Activated CD8-positive, alpha-beta memory T cell treated with anti-CD3 and anti-CD28 coated beads for 24 hours (primary cell): ENCODE results near the gene EPHA8.

Source experiments
- DNase-seq: peaks from one replicate; pipeline ENCODE4 v3.0.0-alpha.2; 2020

EPHA8 gene

DNA sequence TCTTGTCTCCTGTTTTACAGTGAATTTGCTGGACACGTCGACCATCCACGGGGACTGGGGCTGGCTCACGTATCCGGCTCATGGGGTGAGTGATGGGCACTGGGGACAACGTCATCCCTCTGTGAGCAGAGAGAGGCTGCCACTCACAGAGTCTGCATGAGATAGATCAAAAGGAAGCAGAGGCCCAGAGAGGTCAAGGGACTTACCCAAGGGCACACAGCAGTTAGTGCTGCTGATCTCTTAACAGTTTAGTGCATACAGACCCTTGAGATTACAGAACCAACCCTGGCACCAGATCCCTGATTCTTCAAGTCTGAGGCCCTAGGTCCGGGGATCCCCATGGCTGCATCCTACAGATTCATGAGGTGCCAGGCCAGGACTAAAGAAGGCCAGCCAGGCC is 6.0 kb downstream of the EPHA8 start:
- DNase-seq, result no peak

DNA sequence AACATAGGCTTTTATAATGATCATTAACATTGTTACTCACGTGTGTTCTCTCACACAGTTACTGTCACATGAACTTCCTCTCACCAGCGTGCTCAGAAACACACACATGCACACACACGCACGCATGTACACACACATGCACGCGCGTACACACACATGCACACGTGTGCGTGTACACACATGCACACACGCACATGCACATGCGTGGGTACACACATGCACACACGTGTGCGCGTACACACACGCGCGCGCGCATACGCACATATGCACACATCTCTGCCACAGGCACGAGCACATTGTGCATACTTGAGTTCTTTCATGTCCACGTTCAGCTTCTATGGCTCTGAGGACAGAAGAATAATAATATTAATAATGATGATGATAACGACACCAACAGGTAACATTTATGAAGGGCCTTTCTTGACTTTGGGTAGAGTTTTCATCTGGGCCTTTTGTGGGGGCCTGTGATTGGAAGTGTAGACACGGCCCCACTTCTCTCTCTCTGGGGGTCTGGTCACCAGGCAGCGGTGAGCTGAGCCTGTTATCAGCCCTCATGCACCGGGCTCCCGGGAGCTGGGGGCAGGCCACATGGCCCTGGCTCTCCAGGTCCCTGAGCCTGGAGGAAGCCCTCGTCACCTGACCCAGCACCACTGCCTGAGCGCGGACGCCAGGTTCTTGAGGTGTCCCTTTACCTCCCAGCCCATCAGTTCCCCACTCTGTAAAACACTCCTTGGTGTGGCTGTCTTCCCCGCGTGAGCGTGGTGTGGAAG is 7.0 kb downstream of the EPHA8 start:
- DNase-seq, result no peak

DNA sequence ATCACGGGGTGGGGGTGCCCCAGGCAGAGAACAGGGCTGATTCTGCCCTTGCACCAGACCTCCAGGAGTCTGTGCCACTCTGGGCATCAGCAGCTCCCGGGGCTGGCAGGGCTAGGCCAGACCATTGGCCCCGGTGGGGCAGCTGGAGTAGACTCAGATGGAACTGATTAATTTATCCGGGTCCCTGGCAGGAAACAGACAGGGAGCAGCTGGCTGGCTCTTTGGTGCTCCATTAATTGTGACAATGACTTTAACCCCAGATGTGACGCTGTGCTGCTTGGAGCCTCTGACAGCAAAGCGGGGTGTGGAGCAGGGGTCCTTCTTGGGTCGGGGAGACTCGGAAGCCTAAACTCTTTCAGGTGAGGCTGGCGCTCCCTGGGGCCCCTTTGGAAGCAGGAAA is 9.5 kb downstream of the EPHA8 start:
- no peak for DNase-seq

DNA sequence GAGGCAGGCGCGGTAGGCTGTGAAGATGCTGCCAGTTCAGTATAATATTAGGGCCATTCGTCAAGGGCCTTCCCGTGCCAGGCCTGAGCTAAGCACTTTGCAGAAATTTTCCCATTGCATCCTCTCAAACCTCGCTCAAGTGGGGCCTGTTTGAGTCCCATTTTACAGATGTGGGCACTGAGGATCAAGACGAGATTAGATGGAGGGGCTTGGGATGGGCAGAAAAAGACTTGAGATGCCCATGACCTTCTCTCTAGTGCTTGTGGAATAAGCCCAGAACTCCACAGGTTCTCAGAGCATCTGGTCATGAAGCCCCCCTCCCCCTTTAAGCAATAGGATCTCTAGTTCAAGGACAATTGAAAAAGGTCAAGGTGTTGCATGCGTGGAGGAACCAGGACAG is 9.9 kb downstream of the EPHA8 start:
- no peak for DNase-seq

DNA sequence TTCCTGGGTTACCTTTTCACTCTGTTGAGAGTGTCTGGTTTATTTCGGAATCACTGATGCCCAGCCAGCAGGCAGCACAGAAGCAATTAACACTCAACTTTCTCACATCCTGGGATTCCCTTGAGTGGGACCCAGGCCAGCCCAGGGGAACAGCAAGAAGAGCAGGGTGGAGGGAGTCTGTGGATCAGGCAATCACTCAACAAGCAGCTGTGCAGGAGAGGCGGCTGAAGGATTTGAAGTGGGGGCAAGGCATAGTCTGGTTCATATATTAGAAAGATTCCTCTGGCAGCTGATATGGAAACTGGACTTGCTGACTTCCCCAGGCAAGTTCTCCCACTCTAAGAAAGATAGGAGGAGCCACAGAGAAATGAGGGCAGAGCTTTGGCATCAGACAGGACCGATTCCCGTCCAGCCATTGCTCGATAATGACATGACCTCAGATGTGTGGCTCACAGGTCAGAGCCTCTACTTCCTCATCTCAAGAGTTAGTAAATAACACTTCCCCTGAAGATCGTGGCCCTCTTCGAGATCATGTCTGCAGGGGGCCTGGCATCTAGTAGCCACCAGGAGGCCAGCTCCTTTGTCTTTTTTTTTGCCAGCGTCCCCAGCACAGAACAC is 12.4 kb downstream of the EPHA8 start:
- no peak for DNase-seq

DNA sequence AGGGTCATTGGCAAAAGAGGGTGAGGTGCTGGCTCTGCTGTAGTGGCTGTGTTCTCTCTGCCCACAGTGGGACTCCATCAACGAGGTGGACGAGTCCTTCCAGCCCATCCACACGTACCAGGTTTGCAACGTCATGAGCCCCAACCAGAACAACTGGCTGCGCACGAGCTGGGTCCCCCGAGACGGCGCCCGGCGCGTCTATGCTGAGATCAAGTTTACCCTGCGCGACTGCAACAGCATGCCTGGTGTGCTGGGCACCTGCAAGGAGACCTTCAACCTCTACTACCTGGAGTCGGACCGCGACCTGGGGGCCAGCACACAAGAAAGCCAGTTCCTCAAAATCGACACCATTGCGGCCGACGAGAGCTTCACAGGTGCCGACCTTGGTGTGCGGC is 12.9 kb downstream of the EPHA8 start:
- no peak for DNase-seq

DNA sequence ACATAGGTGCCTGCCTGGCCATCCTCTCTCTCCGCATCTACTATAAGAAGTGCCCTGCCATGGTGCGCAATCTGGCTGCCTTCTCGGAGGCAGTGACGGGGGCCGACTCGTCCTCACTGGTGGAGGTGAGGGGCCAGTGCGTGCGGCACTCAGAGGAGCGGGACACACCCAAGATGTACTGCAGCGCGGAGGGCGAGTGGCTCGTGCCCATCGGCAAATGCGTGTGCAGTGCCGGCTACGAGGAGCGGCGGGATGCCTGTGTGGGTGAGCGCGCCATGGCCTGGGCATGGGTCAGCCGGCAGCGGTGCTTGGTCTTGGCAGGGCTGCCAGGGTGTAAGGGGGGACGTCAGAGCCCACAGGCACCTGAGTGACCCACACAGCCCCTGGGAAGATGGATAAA is 13.3 kb downstream of the EPHA8 start:
- DNase-seq, result no peak

DNA sequence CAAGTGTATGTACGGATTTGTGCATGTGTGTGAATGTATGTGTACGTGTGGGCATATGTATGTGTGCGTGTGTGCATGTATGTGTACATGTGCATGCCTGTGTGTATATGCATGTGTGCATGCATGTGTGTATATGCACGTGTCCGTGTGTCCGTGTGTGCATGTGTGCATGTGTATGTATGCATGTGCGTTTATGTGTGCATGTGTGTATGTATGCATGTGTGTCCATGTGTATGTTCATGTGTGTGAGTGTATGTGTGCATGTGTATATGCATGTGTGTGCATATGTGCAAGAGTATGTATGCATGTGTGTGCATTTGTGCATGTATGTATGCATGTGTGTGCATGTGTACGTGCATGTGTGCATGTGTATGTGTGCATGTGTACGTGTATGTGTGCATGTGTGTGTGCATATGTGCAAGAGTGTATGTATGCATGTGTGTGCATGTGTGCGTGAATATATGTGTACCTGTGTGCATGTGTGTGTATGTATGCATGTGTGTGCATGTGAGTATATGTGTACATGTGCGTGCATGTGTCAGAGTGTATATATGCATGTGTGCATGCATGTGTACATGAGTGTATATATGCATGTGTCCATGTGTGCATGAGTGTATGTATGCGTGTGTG is 15.6 kb downstream of the EPHA8 start:
- DNase-seq, result no peak

DNA sequence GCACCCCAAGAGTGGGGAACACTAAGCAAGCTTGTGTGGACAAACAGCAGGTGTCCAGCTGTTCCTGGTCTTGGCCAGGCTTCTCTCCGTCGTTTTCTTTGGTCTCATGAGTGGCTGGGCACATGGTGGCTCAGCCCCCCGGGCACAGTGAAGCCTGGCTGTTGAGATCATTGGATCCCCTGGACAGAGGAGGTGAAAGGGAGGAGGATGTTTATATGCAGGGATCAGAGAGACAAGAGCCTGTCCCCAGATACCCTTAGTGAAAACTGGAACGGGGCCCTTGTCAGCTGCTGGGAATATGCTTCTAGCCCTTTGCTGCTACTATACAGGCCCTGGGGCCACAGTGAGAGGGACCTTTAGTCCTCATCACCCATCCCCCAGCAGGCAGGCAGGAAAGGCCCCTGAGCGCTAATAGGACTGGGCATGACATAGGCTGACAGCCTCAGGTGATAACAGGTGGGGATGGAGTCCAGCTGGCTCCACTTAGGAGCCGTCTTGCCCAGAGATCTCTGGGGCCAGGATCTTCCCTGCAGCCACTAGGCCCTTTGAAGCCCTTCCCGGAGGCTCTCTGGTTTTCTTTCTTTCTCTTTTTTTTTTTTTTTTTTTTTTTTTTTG is 16.4 kb downstream of the EPHA8 start:
- no peak for DNase-seq

DNA sequence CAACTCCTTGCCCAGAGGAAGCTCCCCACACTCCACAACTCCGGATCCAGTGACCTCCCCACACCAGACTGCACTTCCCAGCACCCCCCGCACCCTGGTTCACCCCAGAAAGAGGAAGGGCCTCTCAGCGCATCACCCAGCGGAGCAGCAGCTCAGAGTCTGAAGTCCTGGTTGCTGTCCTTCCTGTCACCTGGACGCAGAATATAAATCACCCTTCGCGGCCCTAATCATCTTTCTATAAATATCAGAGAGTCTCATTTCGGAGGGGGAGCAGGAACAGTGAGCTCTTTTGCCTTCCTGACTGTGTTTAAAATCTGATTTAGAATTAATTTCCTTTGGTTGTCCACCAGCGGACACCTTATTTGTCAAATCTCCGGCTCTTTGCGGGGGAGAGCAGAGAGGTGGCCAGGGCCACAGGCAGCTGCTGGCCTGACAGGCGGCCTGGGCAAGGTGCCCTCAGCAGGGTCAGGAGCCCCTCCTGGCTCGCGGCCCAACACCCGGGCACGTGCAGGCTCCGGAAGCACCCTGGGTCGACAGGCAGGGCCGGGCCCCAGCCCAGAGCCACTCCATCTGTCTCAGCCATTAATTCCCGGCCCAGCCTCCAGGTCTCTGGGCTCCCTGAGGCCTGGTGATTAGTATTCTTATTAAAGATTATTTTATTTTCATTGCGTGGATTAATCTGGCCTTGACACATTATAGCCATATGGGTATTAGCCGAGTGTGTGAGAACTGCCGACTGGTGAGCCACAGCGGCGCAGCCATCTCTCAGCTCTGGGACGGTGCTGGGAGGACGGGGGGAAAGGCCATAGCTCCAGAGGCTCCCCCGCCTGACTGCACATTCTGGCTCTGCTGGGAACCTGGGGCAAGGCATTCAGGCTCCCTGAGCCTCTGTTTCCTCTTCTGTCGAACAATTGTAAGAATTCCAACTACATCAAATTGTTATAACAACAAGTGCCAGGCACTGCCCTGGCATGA is 19.7 kb downstream of the EPHA8 start:
- no peak for DNase-seq

DNA sequence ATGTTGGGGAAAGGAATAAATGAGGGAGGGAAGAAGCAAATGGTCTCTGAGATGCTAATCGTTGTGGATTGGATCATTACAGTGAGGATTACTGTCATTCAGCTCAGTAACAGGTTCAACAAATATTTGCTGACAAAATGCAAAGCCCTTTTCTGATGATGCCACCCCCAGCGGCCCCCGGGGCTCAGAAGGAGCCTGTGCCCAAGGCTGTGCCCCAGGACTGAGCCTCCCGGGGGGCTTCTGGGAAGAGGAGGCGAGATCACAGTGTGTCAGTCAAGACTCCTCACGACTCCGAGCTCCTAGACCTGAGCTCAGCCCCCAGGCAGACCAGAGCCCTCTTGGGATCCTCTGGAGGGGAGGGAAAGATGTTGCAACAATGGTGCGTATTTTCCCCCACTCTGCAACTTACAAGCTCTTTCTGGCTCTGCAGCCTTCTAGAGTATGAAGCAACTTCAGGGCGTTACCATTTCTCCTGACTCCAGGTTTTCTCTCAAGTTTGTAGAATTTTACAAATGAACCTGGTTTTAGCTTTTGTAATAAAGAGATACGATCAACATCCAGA is 20.8 kb downstream of the EPHA8 start:
- DNase-seq, result no peak

DNA sequence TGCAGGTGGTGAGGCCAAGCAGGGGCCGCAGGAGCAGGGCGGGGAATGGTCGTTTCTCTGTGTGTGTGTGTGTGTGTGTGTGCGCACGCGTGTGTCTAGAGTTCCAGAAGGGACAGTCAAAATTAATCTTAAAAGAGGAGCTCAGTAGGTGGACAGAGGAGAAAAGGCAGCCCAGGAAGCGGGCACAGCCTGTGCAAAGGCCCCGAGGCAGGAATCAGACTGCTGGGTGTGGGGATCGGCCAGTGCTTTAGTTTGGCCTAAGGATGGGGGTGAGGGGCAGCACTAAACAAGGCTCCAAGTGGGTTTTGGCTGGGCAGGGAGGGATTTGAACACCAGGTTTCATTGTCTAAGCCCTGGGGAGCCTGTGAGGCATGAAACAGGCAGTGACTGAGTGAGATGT is 21.7 kb downstream of the EPHA8 start:
- no peak for DNase-seq

DNA sequence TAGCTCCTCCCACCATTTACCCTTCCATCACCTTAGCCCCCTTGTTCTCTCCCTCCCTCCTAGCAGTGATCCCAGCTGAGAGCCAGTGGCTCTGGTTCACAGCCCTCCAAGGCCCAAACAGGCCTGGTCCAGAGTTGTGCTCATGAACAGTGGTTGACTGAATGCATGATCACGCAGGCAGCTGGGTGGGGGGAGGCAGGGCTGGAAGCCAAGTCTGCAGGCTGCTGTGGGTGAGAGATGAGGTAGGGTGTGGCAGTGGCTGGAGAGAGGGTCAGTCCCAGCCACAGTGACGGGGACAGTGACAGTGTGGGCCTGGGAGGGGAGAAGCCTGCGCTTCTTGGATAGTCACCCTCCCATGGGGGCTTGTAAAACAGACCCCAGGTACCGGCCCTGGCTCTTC is 22.2 kb downstream of the EPHA8 start:
- no peak for DNase-seq

DNA sequence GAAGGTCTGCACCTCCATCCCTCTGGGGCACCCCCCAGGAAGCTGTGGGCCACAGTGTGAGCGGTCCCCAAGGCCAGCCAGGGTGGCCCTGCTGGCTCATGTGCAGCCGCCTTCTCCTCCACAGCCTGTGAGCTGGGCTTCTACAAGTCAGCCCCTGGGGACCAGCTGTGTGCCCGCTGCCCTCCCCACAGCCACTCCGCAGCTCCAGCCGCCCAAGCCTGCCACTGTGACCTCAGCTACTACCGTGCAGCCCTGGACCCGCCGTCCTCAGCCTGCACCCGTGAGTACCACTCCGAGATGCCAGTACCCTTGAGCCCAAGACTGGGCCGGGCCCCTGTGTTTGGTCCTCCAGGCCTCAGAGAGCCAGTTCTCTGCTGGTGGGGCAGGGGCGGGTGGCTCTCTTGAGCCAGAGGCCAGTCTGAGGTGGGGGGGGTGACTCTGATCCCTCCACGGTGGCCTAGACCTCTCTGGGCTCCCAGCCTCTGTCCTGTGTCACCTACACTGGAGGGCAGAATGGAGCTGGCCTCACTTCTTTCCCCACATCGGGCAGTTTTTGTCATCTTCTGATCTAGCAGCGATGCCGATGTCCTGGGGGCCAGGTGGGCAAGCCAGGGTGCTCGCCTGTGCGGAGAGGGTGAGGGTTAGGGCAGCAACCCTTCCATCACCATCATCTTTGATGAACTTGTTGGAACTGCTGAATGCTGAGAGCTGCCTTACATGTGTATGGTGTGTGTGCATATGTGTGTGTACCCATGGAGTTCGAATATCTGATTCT is 23.3 kb downstream of the EPHA8 start:
- DNase-seq, result no peak

DNA sequence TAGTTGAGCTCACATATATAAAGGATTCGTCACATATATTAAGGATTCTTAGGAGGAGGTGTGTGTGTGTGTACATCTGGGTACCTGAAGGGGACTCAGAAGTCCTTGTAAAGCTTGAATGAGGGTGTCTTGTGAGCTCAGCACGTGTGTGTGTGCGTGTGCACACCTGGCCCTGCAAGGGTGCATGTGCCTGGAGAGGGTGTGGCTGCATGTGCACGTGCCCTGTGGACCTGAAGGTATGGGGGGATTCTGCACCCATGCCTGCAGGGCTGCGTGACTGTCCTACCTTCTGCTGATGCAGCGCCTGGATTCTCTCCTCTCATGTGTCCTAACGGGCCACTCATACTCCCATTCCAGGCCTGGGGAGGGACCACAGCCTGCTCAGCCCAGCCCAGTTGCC is 24.0 kb downstream of the EPHA8 start:
- no peak for DNase-seq

DNA sequence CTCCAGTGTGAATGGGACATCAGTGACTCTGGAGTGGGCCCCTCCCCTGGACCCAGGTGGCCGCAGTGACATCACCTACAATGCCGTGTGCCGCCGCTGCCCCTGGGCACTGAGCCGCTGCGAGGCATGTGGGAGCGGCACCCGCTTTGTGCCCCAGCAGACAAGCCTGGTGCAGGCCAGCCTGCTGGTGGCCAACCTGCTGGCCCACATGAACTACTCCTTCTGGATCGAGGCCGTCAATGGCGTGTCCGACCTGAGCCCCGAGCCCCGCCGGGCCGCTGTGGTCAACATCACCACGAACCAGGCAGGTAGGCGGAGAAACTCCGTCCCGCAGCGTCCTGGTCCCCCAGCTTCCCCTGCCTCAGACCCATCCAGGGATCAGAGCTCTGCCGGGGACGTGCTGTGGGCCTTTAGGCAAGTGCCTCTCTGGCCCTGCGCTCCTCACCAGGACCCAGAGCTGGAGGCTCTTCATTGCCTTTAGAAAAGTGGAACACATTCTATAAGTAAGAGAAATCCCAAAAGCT is 25.7 kb downstream of the EPHA8 start:
- no peak for DNase-seq

DNA sequence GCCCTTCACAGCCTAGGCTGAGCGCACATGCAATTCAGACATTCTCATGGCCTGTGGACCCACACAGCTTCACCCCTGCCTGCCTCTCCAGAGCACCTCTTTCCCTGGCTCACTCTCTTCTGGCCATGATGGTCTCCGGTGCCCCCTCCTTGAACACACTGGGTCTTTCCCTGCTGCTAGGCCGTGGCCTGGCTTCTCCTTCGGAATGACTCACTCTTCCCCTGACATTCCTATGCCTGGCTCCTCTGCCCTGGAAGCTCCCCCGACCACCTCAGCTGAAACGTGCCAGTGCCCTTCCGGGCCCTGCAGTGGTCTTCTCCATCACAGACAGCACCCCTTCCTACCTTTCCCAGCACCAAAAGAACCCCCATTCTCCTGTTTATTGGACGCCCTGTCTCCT is 28.3 kb downstream of the EPHA8 start:
- DNase-seq, result no peak

DNA sequence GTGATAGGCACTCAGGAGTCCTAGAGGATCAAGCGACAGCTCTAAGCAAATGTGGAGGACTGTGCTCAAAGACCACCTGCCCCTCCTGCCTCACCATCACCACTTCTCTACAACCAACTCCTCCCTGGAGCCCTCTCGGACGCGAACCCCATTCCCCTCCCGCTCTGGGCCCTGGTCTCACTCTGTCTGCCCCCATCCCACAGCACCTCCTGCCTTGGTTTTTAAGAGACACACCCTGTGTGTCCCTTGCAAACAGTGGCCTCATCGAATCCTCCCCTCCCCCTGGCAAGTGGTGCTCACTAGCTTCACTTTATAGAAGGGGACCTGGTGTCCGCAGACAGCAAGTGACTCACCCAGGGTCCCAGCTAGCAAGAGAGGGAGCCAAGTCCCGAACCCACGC is 28.8 kb downstream of the EPHA8 start:
- DNase-seq, result no peak

DNA sequence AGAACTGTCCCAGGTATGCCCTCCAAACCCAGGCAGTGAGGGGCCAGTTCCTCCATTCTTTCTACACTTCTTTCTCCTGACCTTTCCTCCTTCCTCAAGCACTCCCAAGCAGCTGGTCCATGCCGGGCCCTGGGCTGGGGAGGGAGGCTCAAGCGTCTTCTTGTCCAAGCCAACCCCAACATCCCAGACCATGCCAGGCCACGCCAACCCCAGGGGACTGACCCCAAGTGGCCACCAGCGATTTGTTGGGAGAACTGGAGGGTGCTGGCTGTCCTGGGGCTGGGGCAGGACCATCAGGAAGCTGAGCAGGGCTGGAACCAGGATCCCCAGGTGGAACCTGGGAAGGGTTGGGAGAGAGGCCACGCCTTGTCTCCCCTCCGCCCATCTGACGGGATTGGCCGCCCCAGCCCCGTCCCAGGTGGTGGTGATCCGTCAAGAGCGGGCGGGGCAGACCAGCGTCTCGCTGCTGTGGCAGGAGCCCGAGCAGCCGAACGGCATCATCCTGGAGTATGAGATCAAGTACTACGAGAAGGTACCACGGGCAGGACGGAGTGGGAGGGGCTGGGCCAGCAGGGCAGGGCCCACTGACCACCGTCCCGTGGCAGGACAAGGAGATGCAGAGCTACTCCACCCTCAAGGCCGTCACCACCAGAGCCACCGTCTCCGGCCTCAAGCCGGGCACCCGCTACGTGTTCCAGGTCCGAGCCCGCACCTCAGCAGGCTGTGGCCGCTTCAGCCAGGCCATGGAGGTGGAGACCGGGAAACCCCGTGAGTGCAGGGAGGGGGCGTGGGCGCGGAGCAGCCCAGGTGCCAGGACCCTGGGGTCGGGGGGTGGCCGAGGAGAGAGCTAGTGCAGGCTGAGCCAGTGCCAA is 29.9 kb downstream of the EPHA8 start:
- no peak for DNase-seq

DNA sequence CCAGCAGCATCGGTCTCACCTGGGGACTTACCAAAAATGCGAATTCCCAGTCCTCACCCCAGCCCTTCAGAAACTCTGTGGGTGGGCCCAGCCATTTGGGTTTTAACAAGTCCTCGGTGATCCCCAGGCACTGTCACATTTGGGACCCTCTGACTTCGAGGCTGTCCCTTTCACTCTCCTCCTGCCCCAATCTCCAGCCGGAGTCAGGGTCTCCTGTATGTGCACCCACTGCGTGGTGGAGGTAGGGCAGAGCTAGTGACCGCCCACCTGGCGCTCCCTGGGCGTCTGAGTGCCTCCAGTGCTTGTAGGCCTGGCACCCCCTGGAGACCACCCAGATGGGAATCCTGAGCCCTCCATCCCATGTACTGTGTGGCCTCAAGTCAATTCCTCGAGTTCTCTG is 31.1 kb downstream of the EPHA8 start:
- no peak for DNase-seq
